ENCODE data around the gene OR10J4.
"Not testable (repeated sequence)": the region's sequence is repeated elsewhere in the genome, so short reads cannot be mapped to it uniquely, and the experiment has no call there.

The OR10J4 gene

DNA sequence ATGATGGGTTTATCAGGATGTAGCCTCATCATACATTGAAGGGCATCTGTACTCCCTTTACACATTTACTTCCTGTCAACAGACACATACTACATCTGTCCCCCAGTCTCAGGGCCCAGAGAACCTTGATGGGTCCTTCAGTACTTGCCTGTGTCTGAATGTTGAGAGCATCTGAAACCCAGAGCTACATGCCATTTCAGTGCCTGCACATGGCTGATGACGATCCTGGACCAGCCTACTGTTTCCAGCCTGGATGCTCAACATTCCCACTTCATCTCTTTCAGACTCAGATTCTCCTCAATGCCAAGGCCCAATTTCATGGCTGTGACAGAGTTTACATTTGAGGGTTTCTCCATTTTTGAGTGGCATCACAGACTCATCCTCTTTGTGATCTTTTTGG is at the start of gene OR10J4:
Gene OR10J4 (plus strand): TSS at position 301 of the 400 bp plus-strand sequence.
- no peak for DNase-seq

DNA sequence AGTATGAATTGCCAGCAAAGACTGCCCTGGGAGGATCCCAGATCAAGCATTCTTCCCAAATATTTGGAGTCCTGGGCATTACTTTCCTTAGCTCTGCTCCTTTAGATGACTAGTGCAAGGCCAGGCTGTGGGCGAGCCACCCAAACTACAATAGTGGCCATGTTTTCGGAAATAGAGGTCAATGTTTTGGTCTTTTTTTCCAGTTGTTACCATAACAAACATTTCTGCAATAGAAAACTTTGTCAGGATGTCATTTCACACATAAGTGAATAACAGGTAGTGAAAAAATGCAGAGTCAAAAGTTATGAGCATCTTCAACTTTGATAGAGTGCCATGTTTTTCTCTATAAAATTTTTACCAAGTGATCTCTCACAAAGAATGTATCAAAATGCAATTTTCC is 25.2 kb upstream of the OR10J4 start:
- DNase-seq, result no peak

DNA sequence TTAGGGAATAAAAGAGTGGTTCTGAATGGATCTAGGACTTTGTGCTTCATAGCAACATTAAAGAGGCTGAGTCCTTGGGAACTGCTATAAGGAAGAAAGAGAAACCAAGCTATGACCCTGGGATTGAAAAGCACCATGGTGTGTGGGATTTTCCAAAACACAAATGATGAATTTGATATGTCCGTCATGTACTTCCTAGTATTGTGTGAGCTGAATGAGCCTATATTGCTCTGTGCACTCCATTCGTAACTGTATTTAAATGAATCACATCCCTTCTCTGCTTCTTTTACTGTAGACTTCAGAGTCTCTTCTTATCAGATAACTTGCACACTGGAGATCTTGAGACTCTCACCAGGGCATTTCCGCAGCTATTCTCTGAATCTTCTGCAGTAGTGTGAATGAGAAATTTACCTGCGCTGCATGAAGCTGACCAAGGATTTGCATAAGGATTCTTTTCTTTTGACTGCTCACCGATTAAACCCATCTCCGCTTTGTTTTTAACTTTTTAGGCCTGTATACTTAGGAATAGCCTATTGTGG is 23.1 kb upstream of the OR10J4 start:
- DNase-seq, result no peak

DNA sequence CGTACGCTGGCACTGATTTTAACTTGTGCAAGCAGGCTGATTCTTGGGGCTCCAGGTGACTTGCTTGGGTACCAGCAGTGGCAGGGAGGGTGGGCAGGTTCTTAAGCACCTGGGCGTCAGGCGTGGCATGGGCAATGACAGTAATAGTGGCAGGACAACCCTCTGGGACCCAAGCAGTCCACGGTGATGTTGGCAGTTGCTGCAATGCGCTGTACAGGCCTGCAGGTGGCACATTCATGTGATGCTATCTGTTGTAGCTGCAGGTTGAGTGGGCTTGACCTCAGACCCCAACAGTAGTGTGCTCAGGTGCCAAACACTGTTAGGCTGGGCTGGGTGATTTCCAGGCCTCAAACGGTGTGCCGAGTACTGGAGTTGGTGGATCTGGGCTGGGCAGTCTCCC is 10.2 kb upstream of the OR10J4 start:
- no peak for DNase-seq

GRCh38 chr1:159428536-159428935 is 3.5 kb upstream of the OR10J4 start:
- no peak for DNase-seq

DNA sequence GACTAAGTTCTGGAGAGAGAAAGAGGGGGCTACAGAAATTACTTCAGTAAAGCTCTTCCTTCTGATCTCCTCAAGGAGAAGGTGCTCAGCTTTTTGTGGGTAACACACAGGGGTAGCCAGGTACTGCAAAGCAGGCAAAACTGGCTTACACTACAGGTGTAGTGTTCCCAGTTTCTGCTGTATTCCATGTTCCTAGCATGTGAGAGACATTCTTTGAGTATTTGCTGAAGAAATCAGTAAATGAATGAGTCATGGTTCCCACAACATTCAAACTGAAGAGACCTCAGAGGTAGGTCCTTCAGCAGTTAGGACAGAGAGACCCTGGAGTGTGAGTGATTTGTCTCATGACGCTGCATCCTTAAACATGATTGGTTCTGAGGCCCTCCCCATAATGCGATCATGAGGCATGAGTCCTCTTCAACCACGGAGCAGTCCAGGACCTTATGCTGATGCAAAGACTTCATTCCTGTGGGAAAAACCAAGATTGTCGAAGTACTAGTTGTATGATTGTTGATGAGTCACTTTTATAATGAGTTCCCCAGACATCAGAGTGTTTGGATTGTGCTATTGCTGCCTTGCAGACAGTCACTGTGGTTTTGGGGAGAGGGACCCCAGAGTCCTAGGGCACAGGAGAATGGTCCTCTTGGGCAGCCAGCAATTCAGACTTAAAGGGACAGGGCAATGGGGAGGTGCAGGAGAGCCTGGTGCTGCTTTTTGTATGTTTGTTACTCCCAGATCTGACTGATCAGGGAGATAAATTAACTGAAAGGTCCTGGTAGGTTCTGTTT is 2.7 kb upstream of the OR10J4 start:
- DNase-seq, result no peak

DNA sequence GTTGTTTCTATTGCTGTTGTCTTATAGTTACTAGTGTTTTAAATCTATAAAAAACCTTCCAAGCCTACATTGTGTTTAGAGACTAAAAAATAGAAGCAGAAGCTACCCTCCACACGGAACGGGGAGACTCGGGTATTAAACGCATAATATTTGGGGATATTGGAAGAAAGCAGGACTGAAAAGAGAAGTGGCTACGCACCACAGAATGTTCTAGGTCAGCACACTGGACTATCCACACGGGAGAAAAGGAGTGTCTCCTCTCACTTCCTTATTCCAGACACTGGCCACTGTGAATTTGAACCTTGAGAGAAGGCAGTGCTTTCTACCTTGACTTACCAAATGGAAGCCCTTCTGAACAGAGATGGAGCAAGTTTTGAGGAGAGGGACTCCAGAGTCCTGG is 1.0 kb upstream of the OR10J4 start:
- no peak for DNase-seq

DNA sequence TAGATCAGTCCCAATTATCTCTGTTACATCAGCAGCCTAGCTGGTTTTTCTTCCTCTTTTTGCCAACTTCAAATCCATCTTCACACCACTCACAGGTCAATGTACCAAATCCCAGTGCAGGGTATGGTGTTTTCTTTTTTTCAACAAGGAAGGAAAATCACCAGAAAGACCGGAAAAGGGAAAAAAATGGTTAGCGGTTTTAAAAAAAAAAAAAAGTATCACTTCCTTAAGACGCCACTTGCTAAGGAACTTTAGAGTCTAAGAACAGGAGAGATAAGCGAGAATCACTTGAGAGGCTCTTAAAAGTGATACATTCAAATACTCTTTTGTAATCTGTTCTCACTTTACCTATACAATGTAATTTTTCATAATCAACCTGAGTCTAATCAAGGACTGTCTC is 4.5 kb downstream of the OR10J4 start:
- DNase-seq, result no peak

- no peak for DNase-seq
These were observed 7.4 kb downstream of the OR10J4 start, which contains the start of gene OR10J1 for GRCh38 chr1:159439422-159439821. TSS of gene OR10J1 (plus strand) at chr1:159439722. CDS start at chr1:159439792, 70 bp downstream.

- DNase-seq, result no peak
These were observed 9.4 kb downstream of the OR10J4 start for GRCh38 chr1:159441360-159441759.

DNA sequence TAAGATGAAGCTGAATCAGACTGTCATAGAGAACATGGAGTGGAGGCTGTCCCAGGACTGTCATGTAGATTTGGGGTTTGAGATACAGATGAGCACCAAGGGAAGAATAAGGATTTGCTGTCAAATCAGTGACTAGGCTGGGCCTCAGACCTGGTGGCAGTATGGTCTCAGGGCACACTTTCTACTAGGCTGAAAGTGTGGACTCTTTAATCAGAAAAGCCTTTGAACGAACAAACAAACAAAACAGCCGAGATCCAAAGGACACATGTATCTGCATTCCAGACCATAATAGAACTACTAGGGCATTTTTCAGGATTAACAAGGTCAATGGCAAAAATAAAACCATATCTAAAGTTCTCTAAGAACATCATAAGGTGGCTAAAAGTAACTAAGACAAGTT is 10.4 kb downstream of the OR10J4 start:
- no peak for DNase-seq

- DNase-seq, result no peak
These were observed 11.2 kb downstream of the OR10J4 start for GRCh38 chr1:159443066-159443750.

- DNase-seq, result no peak
These were observed 12.5 kb downstream of the OR10J4 start for GRCh38 chr1:159444511-159444910.

- DNase-seq, result no peak
These were observed 16.2 kb downstream of the OR10J4 start for GRCh38 chr1:159448181-159448580.

DNA sequence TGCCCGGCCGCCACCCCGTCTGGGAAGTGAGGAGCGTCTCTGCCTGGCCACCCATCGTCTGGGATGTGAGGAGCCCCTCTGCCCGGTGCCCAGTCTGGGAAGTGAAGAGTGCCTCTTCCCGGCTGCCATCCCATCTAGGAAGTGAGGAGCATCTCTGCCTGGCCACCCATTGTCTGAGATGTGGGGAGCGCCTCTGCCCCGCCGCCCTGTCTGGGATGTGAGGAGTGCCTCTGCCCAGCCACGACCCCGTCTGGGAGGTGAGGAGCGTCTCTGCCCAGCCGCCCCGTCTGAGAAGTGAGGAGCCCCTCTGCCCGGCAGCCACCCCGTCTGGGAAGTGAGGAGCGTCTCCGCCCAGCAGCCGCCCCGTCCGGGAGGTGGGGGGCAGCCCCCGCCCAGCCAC is 17.6 kb downstream of the OR10J4 start:
- DNase-seq, result not testable (repeated sequence)

DNA sequence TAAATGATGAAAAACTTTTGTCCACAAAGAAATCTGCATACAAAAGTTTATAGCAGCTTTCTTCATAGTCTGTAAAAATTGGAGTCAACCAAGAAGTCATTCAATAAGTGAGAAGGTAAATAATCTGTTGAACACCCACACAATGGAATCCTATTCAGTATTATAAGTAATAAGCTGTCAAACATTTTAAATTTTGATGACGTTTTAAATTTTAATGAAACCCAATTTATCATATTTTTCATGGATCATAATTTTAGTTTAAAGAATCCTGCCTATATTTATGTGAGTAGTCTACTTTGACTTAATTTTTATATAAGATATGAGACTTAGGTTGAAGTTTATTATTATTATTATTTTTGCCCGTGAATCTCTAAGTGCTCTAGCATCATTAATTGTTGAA is 27.5 kb downstream of the OR10J4 start:
- no peak for DNase-seq

DNA sequence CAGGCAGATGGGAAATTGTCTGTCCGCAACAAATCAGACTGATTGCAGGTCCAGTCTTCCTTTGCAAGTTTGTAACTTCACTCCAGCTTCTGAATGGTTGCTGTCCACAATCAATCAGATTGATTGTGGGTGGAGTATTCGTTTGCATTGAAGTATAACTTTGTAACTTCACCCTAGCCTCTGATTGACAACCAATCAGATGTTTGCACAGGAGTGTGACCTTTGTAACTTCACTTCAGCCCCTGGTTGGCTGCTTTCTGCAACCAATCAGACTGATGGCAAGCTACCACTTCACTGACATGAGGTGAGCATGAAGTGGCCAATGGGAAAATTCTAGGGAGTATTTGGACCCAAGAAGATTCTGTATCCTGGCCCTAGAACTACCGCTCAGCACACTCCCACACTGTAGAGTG is 33.2 kb downstream of the OR10J4 start:
- no peak for DNase-seq

DNA sequence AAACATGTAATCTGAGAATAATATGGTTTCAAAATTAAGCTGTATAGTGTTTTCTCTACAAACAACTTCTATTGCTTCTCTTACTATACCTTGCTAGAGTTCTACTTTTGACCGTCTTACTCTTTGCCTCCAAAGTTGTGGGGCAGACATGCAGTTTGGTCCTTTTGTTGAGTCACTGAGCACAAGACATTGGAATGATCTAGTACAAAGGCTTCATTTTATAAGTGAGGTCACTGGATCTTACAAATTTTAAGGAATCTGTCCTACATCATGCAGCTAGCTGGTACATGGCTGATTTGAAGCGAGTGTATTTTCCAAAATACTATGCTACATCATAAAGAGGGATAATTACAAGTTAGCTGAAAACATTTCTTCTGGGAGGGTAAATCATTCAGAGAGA is 36.3 kb downstream of the OR10J4 start:
- DNase-seq, result no peak

- no peak for DNase-seq
These were observed 38.0 kb downstream of the OR10J4 start for GRCh38 chr1:159469921-159470533.

- DNase-seq, result no peak
These were observed 41.3 kb downstream of the OR10J4 start for GRCh38 chr1:159473335-159473734.

GRCh38 chr1:159474926-159475325 is 42.9 kb downstream of the OR10J4 start:
- DNase-seq, result no peak

All from activated CD4-positive, alpha-beta T cell treated with anti-CD3 and anti-CD28 coated beads, Interleukin-2, amount 50 U/mL, for 48 hours (primary cell).